Measurements from ENCODE around the gene GDAP1L1. TPM values are rescaled to one million over a fixed set of nuclear protein-coding genes. Genes with fewer than 3 reads are reported as not detected.
"Not testable (repeated sequence)": the region's sequence is repeated elsewhere in the genome, so short reads cannot be mapped to it uniquely, and the experiment has no call there.

GDAP1L1 gene
- total RNA-seq, 1 donor from 2014 or later: not detected

DNA sequence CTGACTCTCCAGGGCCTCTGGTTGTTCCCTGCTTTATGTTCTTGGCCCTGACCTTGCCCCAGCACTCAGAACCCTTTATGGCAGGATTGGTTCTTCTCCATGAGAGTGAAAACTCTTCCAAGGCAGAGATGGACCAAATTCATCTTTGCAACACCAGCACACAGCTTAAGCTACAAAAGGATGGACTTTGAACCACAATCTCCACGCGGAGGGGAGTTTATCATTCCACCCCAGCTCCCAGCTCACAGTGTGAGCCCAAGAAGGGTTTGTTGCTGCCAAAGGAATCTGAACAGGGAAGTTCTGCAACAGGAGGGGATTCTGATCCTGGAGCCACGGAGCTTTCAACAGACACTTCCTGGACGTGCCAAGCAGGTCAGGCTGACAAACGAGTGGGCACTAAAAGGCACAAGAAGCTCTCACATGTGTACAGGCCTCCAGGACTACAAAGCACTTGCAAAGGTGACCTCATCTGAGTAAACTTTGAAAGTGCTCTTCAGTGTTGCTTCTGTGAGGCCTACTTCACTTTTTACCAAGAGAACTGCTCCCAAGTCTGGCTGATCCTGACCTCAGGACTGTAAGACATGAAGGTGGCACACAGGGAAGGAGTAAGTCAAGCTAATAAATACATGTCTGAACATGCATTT, 55.0 kb downstream of the GDAP1L1 start:
- no peak for DNase-seq (ENCODE audit: low read depth)

DNA sequence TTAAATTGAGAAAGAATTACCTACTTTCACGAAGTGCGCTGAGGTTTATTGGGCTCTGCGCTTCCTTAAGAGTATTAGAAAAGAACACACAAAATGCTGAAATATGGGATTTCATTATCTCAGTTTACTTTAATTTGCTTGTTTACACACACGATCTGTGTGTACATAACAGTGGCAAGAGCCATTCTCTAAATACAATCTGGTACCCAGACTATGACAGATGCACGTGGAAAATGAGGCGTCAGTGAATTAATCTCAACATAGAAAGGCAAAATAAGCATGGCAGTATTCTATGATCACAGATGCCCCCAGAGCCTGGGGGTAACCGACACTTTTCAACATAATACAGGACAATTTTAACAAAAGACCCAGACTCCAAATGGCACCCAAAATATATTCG, 55.6 kb downstream of the GDAP1L1 start:
- DNase-seq (ENCODE audit: low read depth): no peak

DNA sequence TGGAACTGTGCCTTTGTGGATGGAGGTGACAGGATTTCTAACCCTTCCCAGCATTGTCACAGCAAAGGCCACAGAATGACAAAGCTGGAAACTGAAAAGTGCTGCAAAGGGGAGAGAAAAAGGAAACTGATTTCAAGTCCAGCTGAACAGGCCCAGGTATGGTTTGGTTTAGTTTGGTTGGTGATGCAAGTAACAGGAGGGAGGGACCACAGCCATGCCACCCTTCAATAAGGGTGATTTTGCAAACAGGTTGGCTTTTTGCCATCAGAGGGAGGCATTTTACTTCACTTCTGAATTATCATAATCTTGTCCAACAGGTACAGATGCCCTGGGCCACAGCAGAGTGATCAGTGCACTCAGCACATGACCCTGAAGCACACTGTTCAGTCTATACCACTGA, 57.3 kb downstream of the GDAP1L1 start:
- no peak for DNase-seq (ENCODE audit: low read depth)

DNA sequence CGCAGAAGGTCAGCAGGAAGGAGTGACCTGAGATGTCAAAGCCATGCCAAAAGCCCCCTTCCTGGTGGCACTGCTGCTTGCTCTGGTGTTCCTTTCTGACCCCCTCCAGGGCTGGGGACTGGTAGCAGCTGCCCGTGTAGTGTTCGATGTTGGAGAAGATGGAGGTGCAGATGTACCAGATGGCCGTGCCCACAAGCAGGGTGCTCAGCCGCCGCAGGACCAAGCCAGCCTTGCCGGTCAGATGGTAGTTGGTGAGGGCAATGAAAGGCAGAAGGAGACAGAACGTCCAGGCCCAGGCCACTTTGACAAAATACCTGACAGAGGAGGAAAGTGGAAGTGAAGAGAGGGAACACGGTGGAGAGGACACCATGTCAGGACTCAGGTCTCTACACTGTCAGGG, 59.8 kb downstream of the GDAP1L1 start:
- DNase-seq (ENCODE audit: low read depth): no peak

DNA sequence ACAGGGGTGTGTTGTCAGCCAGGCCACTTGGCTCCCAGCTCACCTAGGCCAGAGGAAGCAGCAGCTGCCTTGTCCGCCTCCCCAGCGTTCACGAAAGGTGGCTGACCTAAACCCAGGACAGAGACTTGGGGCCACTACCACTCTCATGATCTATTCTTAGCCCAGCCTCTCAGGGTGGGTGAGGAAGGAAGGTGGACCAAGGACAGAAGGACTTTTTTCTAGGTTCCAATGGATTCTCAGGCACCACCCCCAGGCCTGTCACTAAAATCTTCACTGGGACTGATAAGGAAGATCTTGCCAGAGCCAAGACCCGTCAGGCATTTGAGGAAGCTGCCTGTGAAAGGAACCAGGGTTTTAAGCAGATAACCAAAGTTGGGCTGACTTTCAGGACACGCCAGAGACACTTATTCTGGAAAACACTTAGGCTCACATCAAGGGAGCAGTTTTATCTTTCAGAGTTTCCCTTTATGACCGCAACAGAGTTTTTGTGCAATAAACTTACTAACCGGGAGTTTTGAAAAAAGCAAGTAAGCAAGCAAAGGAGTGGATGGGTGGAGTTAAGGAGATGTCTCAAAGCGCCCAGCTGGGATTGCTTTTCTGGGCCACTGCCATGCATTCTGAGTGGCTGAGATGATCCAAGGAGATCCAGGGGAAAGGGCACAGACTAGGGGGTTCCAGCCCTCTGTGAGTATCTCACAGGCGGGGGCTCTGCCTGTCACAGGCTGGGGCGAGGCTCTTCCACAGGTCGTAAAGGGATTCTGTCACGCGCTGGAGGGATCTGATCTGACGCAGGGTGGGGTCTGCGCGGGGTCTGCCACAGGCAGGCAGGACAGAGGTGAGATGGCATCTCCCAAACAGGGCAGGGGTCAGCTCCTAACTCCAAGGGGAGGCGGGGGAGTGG, 62.9 kb downstream of the GDAP1L1 start:
- DNase-seq (ENCODE audit: low read depth): no peak

DNA sequence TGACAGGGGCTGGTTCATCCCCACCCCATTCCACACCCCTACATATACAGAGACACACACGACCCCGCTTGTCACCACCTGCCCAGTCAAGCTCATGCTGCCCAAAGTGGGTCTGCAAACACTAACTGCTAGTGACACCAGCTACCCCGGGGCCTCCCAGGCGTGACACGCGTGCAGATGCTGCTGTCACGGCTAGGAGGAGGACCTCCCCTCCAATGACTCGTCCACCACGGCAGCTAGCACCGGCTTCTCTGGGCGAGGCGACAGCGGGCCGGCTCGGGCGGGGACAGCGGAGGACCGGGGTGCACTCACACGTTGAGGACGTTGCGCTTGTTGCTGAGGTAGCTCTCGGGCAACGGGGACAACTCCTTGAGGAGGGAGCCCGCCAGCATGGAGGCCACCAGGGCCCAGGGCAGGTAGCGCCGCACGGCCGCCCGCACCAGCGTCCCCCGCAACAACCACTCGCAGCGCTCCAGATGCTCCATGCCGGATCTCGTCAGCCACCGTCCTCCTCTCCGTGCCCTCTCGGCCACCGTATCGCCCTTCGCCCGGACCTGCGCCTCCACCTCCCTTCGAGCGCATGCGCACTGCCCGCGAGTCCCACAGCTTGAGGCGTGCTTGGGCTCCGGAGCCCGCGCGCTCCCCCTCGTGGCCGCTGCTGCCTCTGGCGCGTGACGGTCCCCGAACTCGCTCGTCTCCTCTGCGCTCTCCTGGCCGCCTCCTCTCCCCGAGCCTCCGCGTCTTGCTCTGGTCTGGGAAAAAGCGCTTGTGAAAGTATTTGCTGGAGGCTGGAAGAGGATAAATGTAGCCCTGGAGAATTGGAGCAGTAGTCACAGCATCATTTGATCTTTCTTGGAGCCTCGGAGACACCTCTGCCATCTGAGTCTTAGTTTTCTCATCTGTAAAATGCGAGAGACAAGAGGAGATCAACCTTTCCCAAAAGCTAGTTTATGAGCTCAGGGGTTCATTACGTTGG, 63.8 kb downstream of the GDAP1L1 start, which contains the start of gene FITM2:
Gene FITM2 (minus strand): TSS at position 539 of the 976 bp plus-strand sequence. CDS start 54 bp downstream, at position 485.
- peak; percentile 83 for DNase-seq (ENCODE audit: low read depth)

DNA sequence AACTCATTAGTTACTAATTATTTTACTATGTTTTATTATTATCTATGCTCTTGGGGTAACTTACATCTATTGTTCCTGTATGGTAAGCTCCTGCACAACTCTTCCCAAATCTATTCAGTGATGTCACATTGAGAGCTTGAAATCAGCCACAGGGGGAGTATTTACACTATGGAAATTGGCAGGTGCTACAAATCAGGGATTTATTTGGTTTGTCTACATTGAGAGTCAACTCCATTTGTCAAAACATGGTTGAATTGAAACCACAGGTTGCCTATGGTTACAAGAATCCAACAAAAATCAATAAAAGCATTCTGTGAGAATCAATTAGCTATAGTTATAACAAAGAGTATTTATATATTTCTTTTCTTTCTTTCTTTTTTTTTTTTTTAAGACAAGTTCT, 67.8 kb downstream of the GDAP1L1 start:
- DNase-seq (ENCODE audit: low read depth): no peak

DNA sequence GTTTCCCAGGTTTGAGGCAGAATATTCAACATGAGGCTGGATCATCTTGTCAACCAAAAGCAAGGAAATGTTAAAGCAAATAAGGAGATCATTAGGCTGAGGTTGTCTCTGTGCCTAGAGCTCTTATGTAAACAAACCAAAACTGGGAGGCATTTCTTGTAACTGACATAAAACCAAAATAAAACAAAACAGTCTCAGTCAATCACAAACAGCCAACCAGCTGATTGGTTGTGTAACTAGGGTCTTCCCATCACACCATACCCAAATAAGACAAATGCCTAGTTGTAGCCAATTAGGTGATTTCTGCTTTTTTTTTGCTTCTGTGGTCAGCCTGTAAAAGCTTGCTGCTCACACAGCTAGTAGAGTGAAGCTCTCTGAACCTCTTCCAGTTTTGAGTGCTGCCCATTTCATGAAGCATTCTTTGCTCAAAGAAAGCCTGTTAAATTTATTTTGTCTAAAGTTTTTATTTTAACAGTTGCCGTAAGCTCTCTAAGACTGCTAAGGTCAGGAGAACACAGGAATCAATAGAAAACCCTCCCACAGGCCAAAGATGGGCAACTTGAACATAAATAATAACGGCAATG, 72.8 kb downstream of the GDAP1L1 start:
- no peak for DNase-seq (ENCODE audit: low read depth)

DNA sequence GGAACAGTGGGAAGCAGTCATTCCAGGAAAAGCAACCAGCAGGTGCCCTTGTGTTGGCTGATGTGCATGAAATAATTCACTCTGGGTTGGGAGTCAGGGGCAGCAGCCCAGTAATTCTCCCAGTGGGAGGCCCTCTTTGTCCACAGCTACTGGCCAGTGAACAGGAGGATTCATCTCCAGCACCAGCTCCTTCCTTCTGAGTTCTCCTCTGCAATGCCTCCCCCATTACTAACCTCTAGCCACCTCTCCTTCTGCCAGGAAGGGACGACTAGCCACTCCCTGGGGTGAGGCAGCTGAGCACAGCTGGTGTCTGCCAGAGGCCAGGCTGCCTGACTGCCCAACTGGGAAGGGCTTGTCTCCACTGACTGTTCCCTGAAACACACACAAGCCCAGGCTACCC, 77.2 kb downstream of the GDAP1L1 start:
- no peak for DNase-seq (ENCODE audit: low read depth)

DNA sequence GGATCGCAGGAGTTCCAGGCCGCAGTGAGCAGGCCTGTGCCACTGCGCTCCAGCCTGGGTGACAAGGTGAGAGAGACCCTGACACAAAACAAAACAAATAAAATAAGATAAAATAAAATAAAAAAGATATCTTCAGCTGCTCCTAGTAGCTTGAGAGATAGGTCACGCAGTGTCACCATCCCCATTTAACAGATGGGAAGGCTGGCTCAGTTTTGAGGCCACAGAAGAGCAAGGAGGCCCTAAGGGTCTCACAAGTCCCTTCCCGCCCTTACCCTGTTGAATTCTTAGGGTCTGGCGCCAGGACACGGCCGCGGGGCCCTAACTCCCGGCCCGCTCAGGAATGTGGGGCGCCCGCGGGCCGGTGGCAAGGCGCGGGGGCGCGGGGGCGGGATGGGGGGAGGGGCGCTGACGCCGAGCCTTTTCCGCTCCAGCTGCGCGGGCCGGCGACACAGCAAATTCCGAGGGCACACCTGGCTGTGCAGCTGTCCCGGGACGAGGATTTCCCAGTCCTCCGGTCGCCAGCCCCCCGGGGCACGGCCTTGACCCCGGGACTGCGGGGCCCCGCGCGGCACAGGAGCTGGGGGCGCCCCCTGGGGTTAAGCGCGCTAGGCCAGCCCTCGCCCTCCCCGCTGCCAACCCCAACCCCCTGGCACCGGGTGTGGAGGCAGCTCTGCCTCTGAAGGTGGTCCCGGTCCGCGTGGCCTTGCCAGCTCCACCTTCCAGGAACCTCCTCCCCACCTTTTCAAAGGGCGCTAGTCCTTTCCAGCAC, 79.5 kb downstream of the GDAP1L1 start:
- DNase-seq (ENCODE audit: low read depth): no peak

DNA sequence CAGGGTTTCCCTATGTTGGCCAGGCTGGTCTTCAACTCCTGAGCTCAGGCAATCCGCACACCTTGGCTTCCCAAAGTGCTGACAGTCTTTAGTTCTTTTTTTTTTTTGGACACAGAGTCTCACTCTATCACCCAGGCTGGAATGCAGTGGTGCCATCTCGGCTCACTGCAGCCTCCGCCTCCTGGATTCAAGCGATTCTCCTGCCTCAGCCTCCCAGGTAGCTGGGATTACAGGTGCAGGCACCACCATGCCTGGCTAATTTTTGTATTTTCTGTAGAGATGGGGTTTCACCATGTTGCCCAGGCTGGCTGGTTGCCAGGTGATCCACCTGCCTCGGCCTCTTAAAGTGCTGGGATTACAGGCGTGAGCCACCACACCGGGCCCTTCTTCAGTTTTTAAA, 80.6 kb downstream of the GDAP1L1 start:
- DNase-seq (ENCODE audit: low read depth): not testable (repeated sequence)

DNA sequence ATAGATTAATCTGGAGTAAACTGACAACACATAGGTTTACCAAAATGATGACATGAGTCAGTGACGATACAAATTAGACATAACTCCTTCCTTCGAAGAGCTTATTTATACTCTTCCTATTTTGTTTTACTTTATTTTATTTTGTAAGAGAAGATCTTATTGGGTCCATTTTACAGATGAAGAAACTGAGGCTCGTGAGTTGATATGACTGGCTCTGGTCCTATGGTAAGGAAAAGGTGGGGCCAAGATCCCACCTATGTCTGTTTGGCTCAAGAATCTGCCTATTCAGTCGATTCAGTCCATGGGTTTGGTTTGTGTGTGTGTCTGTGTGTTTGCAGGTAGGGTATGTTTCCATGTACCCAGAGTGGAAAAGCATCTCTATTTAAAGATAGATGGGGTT, 81.3 kb downstream of the GDAP1L1 start:
- DNase-seq (ENCODE audit: low read depth): no peak

Other genes starting within 250 kb of the GDAP1L1 start
- 8.5 and 11.6 TPM in 2 replicates for gene JPH2, start 60.1 kb upstream of the GDAP1L1 start, total RNA-seq
- 36.5 and 39.8 TPM in 2 replicates for gene OSER1, start 36.5 kb upstream of the GDAP1L1 start, total RNA-seq
- gene FITM2, start 63.9 kb downstream of the GDAP1L1 start, total RNA-seq: 4.5 and 8.5 TPM in 2 replicates
- gene R3HDML, start 89.7 kb downstream of the GDAP1L1 start, total RNA-seq: not detected in 2 replicates
- gene HNF4A, start 108.4 kb downstream of the GDAP1L1 start, total RNA-seq: 4.9 TPM in 1 of 2 replicates, not detected in the other
- gene TTPAL, start 228.6 kb downstream of the GDAP1L1 start, total RNA-seq: 11.5 and 19.0 TPM in 2 replicates

Measured in renal cortical epithelial cell (primary cell).